ENCODE measurements around the gene DDR2. TPM values are rescaled to one million over a fixed set of nuclear protein-coding genes. Genes with fewer than 3 reads are reported as not detected.

The DDR2 gene
- total RNA-seq, 4 donors from 2014 or later, result 40.9 to 88.8 (median 56.6) TPM

DNA sequence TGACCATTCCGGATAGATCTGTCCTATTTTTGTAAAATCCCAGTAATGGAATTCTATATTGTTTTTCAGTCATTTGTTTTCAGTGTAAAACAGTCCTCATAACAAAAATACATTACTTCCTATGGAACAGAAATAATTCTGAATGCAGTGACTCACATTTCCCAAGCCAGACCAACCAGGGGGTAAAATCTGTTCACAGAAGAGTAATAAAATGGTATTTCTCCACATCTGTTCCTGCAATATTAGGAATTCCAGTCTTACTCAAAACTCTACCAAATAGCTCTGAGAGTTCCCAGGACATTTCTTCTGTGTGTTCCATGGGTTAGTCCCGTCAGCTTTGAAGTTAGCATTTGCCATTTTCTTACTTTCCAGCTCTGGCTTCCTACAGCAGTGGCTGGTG, 2.6 kb upstream of the DDR2 start:
- DNase-seq, result no peak
- Histone ChIP-seq H3K27me3 (no peaks in the 10 kb centered on the region), H3K27ac (no peak overlapping the region), H3K9me3 (no peaks in the 10 kb centered on the region), H3K36me3 (no peaks in the 10 kb centered on the region), H3K4me3 (replicated peaks in 1 of 3) (no peak overlapping the region), H3K4me1 (no peaks in the 10 kb centered on the region)
- 80 to 86% methylated on average over 2 of the region's 2 CpGs for WGBS, 2 donors
- TF ChIP-seq, protein P1, sequence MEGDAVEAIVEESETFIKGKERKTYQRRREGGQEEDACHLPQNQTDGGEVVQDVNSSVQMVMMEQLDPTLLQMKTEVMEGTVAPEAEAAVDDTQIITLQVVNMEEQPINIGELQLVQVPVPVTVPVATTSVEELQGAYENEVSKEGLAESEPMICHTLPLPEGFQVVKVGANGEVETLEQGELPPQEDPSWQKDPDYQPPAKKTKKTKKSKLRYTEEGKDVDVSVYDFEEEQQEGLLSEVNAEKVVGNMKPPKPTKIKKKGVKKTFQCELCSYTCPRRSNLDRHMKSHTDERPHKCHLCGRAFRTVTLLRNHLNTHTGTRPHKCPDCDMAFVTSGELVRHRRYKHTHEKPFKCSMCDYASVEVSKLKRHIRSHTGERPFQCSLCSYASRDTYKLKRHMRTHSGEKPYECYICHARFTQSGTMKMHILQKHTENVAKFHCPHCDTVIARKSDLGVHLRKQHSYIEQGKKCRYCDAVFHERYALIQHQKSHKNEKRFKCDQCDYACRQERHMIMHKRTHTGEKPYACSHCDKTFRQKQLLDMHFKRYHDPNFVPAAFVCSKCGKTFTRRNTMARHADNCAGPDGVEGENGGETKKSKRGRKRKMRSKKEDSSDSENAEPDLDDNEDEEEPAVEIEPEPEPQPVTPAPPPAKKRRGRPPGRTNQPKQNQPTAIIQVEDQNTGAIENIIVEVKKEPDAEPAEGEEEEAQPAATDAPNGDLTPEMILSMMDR (IDR thresholded peaks at IDR 0.05), result no peak
- no peak for TF ChIP-seq POLR2A (IDR thresholded peaks at IDR 0.05)
- intact Hi-C loops (cut with DNase I), result no loop called here

DNA sequence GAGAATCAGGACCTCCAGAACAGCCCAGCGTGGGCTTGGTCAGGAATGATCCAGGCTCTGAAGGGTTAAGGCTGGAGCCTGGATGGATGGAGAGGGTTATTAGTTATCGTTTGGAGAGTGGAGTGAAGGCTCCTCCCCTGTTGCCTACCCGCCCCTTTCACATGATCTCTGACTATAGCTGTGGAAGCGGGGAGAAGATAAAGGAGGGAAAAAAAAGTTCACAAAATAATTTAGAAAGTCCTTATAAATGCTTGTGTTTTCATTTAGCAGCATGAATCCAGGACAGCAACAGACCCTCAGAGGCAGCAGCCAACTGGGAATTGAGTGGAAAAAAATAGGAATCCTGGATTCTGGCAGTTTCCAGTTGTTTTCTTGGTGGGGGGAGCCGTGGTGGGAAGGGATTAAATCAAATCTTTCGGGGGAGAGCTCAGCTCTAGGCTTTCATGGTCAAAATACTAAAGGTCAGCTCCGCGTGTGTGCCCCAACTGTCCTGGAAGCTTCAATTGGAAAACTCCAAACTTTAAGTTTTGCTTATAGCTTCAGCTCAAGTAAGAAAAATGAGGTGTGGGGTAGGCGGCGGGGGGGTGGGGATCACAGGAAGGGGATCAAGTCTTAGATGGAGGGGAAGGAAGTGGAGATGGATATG, 595 bp upstream of the DDR2 start:
- Histone ChIP-seq H3K4me1 (no peaks in the 10 kb centered on the region), H3K27ac (peak overlapping the region; percentile 28 to 69 (median 57)), H3K36me3 (no peaks in the 10 kb centered on the region), H3K9me3 (no peaks in the 10 kb centered on the region), H3K4me3 (replicated peaks in 1 of 3) (peak overlapping the region in 1 of 3 donors; percentile 4), H3K27me3 (no peaks in the 10 kb centered on the region)
- TF ChIP-seq, protein P1 (IDR thresholded peaks at IDR 0.05), result no peak
- no peak for TF ChIP-seq POLR2A (IDR thresholded peaks at IDR 0.05)
- intact Hi-C loops (cut with DNase I), result no loop called here
- WGBS, 2 donors, result 62 to 64% methylated on average over 10 of the region's 10 CpGs
- DNase-seq, result no peak

GRCh38 chr1:162632698-162633080, 425 bp downstream of the DDR2 start:
- Histone ChIP-seq H3K4me3 (replicated peaks in 1 of 3) (peak overlapping the region in 1 of 3 donors; percentile 8), H3K4me1 (no peaks in the 10 kb centered on the region), H3K36me3 (no peaks in the 10 kb centered on the region), H3K27ac (peak overlapping the region; percentile 19 to 57 (median 41)), H3K27me3 (no peaks in the 10 kb centered on the region), H3K9me3 (no peaks in the 10 kb centered on the region)
- no peak for DNase-seq
- TF ChIP-seq POLR2A (IDR thresholded peaks at IDR 0.05), result no peak
- TF ChIP-seq, protein P1 (IDR thresholded peaks at IDR 0.05), result no peak
- WGBS, 2 donors, result 61 to 62% methylated on average over 4 of the region's 4 CpGs
- intact Hi-C loops (cut with DNase I), result no loop called here

- DNase-seq, result no peak
- intact Hi-C loops (cut with DNase I), result no loop called here
These were observed 958 bp downstream of the DDR2 start for GRCh38 chr1:162633081-162633762.

More at GRCh38 chr1:162633081-162633762, 958 bp downstream of the DDR2 start:
- Histone ChIP-seq H3K36me3 (no peaks in the 10 kb centered on the region), H3K4me1 (no peaks in the 10 kb centered on the region), H3K9me3 (no peaks in the 10 kb centered on the region), H3K4me3 (replicated peaks in 1 of 3) (no peak overlapping the region), H3K27ac (peak overlapping the region in 2 of 3 donors; percentile 41 to 57), H3K27me3 (no peaks in the 10 kb centered on the region)
- WGBS, 2 donors, result 57 to 77% methylated on average over 8 of the region's 8 CpGs
- TF ChIP-seq POLR2A (IDR thresholded peaks at IDR 0.05), result no peak
- TF ChIP-seq, protein P1 (IDR thresholded peaks at IDR 0.05), result no peak
